Measurements from ENCODE around the gene STK25. TPM values are rescaled to one million over a fixed set of nuclear protein-coding genes. Genes with fewer than 3 reads are reported as not detected.

The STK25 gene
- total and polyA plus RNA-seq, 10 of the 15 experiments (the other 5 are each of a cell fraction or from before 2014, with no cell fraction given), result 6.0 to 154 (median 89.3) TPM

GRCh38 chr2:241542278-241542605, 33.9 kb upstream of the STK25 start:
- Histone ChIP-seq H3K4me3 (no peak overlapping the region), H4K20me1 (ENCODE audit: control insufficient read depth, insufficient read depth) (no peaks in the 10 kb centered on the region), H3K9me3 (replicated peaks; ENCODE audit: control insufficient read depth, insufficient read depth, low read length) (no peaks in the 10 kb centered on the region; the same call in 2 of the 3 replicates), H3K27ac (ENCODE audit: control insufficient read depth, insufficient read depth) (no peak overlapping the region), H2AFZ (ENCODE audit: control insufficient read depth, low read depth, low read length) (no peak overlapping the region), H3K79me2 (ENCODE audit: control insufficient read depth, insufficient read depth, low read length) (no peaks in the 10 kb centered on the region), H3K27me3 (replicated peaks in 1 of 2; ENCODE audit: control insufficient read depth in 2 of 2, insufficient read depth in 2 of 2, low read length in 1 of 2) (no peaks in the 10 kb centered on the region; a peak in 2 of 4 replicates), H3K4me2 (ENCODE audit: control insufficient read depth, insufficient read depth) (no peak overlapping the region), H3K36me3 (ENCODE audit: control insufficient read depth in 2 of 2, insufficient read depth in 2 of 2, low read length in 1 of 2) (no peaks in the 10 kb centered on the region), H3K9ac (ENCODE audit: control insufficient read depth, insufficient read depth, low read length) (no peak overlapping the region), H3K4me1 (ENCODE audit: control insufficient read depth, insufficient read depth, low read length) (no peaks in the 10 kb centered on the region)
- ATAC-seq (no peak), FAIRE-seq (no peak), DNase-seq (ENCODE audit: low read depth, low spot score) (no peak)
- no peak for TF ChIP-seq BHLHE40 (IDR thresholded peaks at IDR 0.05; ENCODE audit: borderline replicate concordance in 1 of 2, low read depth in 2 of 2, low read length in 1 of 2)
- TF ChIP-seq, protein P1, sequence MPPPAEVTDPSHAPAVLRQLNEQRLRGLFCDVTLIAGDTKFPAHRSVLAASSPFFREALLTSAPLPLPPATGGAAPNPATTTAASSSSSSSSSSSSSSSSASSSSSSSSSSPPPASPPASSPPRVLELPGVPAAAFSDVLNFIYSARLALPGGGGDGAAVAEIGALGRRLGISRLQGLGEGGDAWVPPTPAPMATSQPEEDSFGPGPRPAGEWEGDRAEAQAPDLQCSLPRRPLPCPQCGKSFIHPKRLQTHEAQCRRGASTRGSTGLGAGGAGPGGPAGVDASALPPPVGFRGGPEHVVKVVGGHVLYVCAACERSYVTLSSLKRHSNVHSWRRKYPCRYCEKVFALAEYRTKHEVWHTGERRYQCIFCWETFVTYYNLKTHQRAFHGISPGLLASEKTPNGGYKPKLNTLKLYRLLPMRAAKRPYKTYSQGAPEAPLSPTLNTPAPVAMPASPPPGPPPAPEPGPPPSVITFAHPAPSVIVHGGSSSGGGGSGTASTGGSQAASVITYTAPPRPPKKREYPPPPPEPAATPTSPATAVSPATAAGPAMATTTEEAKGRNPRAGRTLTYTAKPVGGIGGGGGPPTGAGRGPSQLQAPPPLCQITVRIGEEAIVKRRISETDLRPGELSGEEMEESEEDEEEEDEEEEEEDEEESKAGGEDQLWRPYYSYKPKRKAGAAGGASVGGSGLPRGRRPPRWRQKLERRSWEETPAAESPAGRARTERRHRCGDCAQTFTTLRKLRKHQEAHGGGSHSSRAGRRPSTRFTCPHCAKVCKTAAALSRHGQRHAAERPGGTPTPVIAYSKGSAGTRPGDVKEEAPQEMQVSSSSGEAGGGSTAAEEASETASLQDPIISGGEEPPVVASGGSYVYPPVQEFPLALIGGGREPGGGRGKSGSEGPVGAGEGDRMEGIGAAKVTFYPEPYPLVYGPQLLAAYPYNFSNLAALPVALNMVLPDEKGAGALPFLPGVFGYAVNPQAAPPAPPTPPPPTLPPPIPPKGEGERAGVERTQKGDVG (CRISPR knock-in tag; IDR thresholded peaks at IDR 0.05), result no peak
- no peak for TF ChIP-seq HSF1 (IDR thresholded peaks at IDR 0.05; ENCODE audit: low read depth, low read length)
- TF ChIP-seq, protein P2, sequence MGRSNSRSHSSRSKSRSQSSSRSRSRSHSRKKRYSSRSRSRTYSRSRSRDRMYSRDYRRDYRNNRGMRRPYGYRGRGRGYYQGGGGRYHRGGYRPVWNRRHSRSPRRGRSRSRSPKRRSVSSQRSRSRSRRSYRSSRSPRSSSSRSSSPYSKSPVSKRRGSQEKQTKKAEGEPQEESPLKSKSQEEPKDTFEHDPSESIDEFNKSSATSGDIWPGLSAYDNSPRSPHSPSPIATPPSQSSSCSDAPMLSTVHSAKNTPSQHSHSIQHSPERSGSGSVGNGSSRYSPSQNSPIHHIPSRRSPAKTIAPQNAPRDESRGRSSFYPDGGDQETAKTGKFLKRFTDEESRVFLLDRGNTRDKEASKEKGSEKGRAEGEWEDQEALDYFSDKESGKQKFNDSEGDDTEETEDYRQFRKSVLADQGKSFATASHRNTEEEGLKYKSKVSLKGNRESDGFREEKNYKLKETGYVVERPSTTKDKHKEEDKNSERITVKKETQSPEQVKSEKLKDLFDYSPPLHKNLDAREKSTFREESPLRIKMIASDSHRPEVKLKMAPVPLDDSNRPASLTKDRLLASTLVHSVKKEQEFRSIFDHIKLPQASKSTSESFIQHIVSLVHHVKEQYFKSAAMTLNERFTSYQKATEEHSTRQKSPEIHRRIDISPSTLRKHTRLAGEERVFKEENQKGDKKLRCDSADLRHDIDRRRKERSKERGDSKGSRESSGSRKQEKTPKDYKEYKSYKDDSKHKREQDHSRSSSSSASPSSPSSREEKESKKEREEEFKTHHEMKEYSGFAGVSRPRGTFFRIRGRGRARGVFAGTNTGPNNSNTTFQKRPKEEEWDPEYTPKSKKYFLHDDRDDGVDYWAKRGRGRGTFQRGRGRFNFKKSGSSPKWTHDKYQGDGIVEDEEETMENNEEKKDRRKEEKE (IDR thresholded peaks at IDR 0.05), result no peak
- TF ChIP-seq ETV6 (conservative IDR thresholded peaks at IDR 0.05 in 1 of 2, IDR thresholded peaks at IDR 0.05 in 1 of 2; ENCODE audit: borderline replicate concordance in 1 of 2, low read depth in 1 of 2), result no peak
- 85% methylated on average over 15 of the region's 15 CpGs for WGBS (ENCODE audit: insufficient coverage, insufficient replicate concordance, low lambda C conversion rate, missing lambda C conversion rate)
- POLR2A ChIA-PET, result no interaction called here
- no TSS peak for BruUV-seq (replicated peaks)
- intact Hi-C loops (cut with micrococcal nuclease; ENCODE audit: unreplicated experiment), result no loop called here
- in situ Hi-C loops (cut with MboI), result no loop called here
- RAD21 ChIA-PET (ENCODE audit: unreplicated experiment), result no interaction called here
- CTCF ChIA-PET, result interaction anchor here (0.6 kb wide), 1 partner anchor 247 kb away, joined by 4 read pairs; no protein-coding TSS in a partner anchor
- SMC1A ChIA-PET (ENCODE audit: uncharacterized antibody, unreplicated experiment), result no interaction called here
